ENCODE data around the gene PITX3. TPM values are rescaled to one million over a fixed set of nuclear protein-coding genes. Genes with fewer than 3 reads are reported as not detected.

The PITX3 gene
- total and polyA plus RNA-seq, 2 donors (not counting 3 experiments of a cell fraction or from before 2014, with no cell fraction given) = not detected

GRCh38 chr10:102274062-102274461 is 32.8 kb upstream of the PITX3 start:
- no peaks in the 10 kb centered on the region for H3K27me3 ChIP-seq (ENCODE audit: control insufficient read depth in 2 of 2, insufficient read depth in 2 of 2, low read length in 2 of 2)
- FAIRE-seq (no peak), DNase-seq (ENCODE audit: low read depth, low spot score) (no peak)
- H3K9ac ChIP-seq (replicated peaks; ENCODE audit: extremely low read depth, insufficient read depth, low read length) = no peak overlapping the region
- H3K4me2 ChIP-seq (ENCODE audit: insufficient read depth, low read length) = no peak overlapping the region
- ChIA-PET CTCF (interaction anchor here (0.6 to 3.4 kb wide), 7 partner anchors 8 to 78 kb away, joined by 3 to 11 read pairs (median 4); no protein-coding TSS in a partner anchor), POLR2A (interaction anchor here (0.6 kb wide), 1 partner anchor 99 kb away, joined by 3 read pairs; no protein-coding TSS in a partner anchor)
- no peaks in the 10 kb centered on the region for H3K9me1 ChIP-seq (replicated peaks; ENCODE audit: control insufficient read depth, extremely low read depth, insufficient read depth, low read length)
- no peaks in the 10 kb centered on the region for H3K36me3 ChIP-seq (ENCODE audit: control insufficient read depth in 2 of 2, extremely low read depth in 1 of 2, insufficient read depth in 2 of 2, low read length in 2 of 2)
- no peak overlapping the region for H3K4me3 ChIP-seq (replicated peaks in 1 of 3; ENCODE audit: insufficient read depth in 1 of 3, low read depth in 1 of 3, low read length in 3 of 3)
- intact Hi-C loops (cut with micrococcal nuclease) (no loop called here), dilution Hi-C loops (cut with MboI; ENCODE audit: extremely low pct_ligation_motif_present, low sequenced_read_pairs) (no loop called here)
- TF ChIP-seq POLR2AphosphoS5 (IDR thresholded peaks at IDR 0.05; ENCODE audit: insufficient read depth, low read depth, low read length) (no peak), POLR2A (IDR thresholded peaks at IDR 0.05; ENCODE audit: low read depth, low read length) (no peak), CTCF (IDR thresholded peaks at IDR 0.05; ENCODE audit: extremely low read depth in 1 of 2, insufficient read depth in 1 of 2, low read depth in 1 of 2, low read length in 2 of 2) (no peak)
- H3K27ac ChIP-seq (ENCODE audit: insufficient read depth, low read depth, low read length) = no peak overlapping the region
- no peaks in the 10 kb centered on the region for H3K4me1 ChIP-seq (ENCODE audit: control insufficient read depth, extremely low read depth, insufficient read depth, low read length)
- H3K79me2 ChIP-seq (ENCODE audit: control insufficient read depth, insufficient read depth, low read length) = peaks cover 45% of the 10 kb centered on the region
- no peaks in the 10 kb centered on the region for H3K9me3 ChIP-seq (replicated peaks; ENCODE audit: control insufficient read depth, insufficient read depth, low read length)
- H4K20me1 ChIP-seq (replicated peaks; ENCODE audit: control insufficient read depth, extremely low read depth, insufficient read depth, low read length) = no peaks in the 10 kb centered on the region
- no peak overlapping the region for H2AFZ ChIP-seq (ENCODE audit: low read depth, low read length)
- BruUV-seq (replicated peaks) = no TSS peak

- H3K9me3 ChIP-seq (replicated peaks; ENCODE audit: control insufficient read depth, insufficient read depth, low read length) = no peaks in the 10 kb centered on the region
- no peak overlapping the region for H2AFZ ChIP-seq (ENCODE audit: low read depth, low read length)
- H3K4me2 ChIP-seq (ENCODE audit: insufficient read depth, low read length) = no peak overlapping the region
- FAIRE-seq (no peak), DNase-seq (ENCODE audit: low read depth, low spot score) (no peak)
- H3K9me1 ChIP-seq (replicated peaks; ENCODE audit: control insufficient read depth, extremely low read depth, insufficient read depth, low read length) = no peaks in the 10 kb centered on the region
- dilution Hi-C loops (cut with MboI; ENCODE audit: extremely low pct_ligation_motif_present, low sequenced_read_pairs) (no loop called here), intact Hi-C loops (cut with micrococcal nuclease) (no loop called here)
- no peak overlapping the region for H3K9ac ChIP-seq (replicated peaks; ENCODE audit: extremely low read depth, insufficient read depth, low read length)
- H3K36me3 ChIP-seq (ENCODE audit: control insufficient read depth in 2 of 2, extremely low read depth in 1 of 2, insufficient read depth in 2 of 2, low read length in 2 of 2) = no peaks in the 10 kb centered on the region
- BruUV-seq (replicated peaks) = no TSS peak
- POLR2A ChIA-PET = no interaction called here
- CTCF ChIA-PET = interaction anchor here (0.6 to 4.8 kb wide), 5 partner anchors 8 to 82 kb away, joined by 3 to 31 read pairs (median 4); no protein-coding TSS in a partner anchor
- H3K27me3 ChIP-seq (ENCODE audit: control insufficient read depth in 2 of 2, insufficient read depth in 2 of 2, low read length in 2 of 2) = no peaks in the 10 kb centered on the region
- no peak for TF ChIP-seq EZH2 (IDR thresholded peaks at IDR 0.05; ENCODE audit: borderline replicate concordance, low read depth, low read length, severe bottlenecking)
- TF ChIP-seq MYC (IDR thresholded peaks at IDR 0.05; ENCODE audit: low read depth, low read length) = no peak
- no peak for TF ChIP-seq JUN (IDR thresholded peaks at IDR 0.05; ENCODE audit: borderline replicate concordance, insufficient read depth, insufficient read length, low read depth)
- no peak for TF ChIP-seq CTCF (IDR thresholded peaks at IDR 0.05; ENCODE audit: extremely low read depth in 1 of 2, insufficient read depth in 1 of 2, low read depth in 1 of 2, low read length in 2 of 2)
- no peak for TF ChIP-seq GATA2 (IDR thresholded peaks at IDR 0.05; ENCODE audit: insufficient read depth, insufficient read length, low read depth, low read length)
- TF ChIP-seq FOS (IDR thresholded peaks at IDR 0.05; ENCODE audit: borderline replicate concordance, insufficient read depth, low read length) = no peak
- TF ChIP-seq POLR2A (IDR thresholded peaks at IDR 0.05; ENCODE audit: low read depth, low read length) = no peak
- TF ChIP-seq MAX (IDR thresholded peaks at IDR 0.05; ENCODE audit: insufficient read depth, insufficient read length) = no peak
- TF ChIP-seq POLR2AphosphoS5 (IDR thresholded peaks at IDR 0.05; ENCODE audit: insufficient read depth, low read depth, low read length) = no peak
- H4K20me1 ChIP-seq (replicated peaks; ENCODE audit: control insufficient read depth, extremely low read depth, insufficient read depth, low read length) = peaks cover 6% of the 10 kb centered on the region
- no peak overlapping the region for H3K4me3 ChIP-seq (replicated peaks in 1 of 3; ENCODE audit: insufficient read depth in 1 of 3, low read depth in 1 of 3, low read length in 3 of 3)
- H3K79me2 ChIP-seq (ENCODE audit: control insufficient read depth, insufficient read depth, low read length) = peaks cover 63% of the 10 kb centered on the region
- H3K4me1 ChIP-seq (ENCODE audit: control insufficient read depth, extremely low read depth, insufficient read depth, low read length) = peaks cover 7% of the 10 kb centered on the region
- H3K27ac ChIP-seq (ENCODE audit: insufficient read depth, low read depth, low read length) = no peak overlapping the region
Observed at GRCh38 chr10:102269017-102269416, 27.7 kb upstream of the PITX3 start.
